HG02571 (cell line): Measurements from ENCODE around the gene MAP3K21.
A peak's percentile ranks its signal among the peaks of the same experiment; 100 is the strongest.

Experiments used
- ATAC-seq: cut with Tn5 transposase; IDR thresholded peaks from one replicate; pipeline ENCODE4 v1.9.1; 2021; ENCODE audit warnings: mild to moderate bottlenecking, moderate library complexity; ENCODE audit not compliant: unreplicated experiment

MAP3K21 gene

GRCh38 chr1:233357595-233358397 lies 30.3 kb downstream of the MAP3K21 start:
- ATAC-seq, result no peak

DNA sequence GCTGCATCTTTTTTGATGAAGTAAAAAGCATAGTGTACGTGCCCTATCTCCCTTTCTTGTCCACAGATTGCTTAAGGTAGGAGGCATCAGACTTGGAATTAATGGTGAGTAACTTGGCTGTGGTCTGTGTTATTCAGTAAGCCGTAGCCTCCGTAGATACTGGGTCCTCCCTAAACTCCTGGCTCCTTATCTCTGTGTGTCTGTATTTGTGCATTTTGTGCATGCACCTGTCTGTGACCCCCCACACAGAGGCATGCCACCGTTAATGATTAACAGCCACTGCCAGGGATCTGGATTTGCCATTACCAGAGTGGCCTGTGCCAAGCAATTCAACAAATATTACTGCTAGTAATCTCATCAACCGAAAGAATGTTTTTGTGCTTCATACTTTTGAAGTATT lies 31.9 kb downstream of the MAP3K21 start:
- no peak for ATAC-seq

DNA sequence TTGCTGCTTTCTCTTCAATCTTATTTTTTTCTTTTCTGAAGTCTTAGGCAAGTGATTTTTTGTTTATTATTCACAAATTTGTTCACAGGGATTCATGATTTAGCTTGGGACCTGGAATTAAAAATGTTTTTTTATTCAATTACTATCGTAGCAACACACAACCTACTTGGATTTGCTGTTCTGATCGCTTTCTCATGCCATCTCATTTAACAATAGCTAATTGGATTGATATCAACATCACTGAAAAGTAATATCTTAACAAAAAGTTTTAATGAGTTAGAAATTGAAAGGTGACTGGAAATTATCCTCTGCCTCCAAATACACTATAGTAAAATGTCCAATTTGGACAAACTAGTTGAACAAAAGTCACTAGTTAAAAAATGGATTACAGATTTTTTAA lies 32.4 kb downstream of the MAP3K21 start:
- ATAC-seq, result no peak

DNA sequence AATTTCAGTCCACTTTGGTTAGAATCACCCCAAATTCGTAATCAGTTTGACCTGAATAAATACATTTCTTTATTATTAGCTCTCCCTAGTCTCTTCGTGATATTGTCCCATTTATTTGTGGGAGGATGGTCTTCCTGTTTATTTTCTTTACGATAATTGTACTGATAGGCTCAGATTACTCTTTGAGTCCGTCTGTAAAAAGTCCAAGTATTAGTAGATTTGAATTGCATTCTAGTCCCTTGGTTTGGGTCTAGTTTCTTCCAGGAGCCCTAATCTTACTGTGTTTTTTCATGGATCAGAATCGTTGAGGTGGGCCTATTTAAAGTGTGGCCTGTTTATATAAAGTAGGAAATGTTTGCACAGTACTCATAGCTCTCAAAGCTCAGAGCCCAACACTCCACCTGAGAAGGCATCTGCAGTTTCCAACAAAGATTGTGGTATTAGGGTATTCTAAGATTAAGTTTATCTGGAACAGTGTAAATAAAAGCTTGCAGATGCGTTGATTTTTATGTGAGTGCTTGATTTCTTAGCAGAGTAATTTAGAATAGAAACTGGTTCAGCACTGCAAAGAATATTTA lies 33.1 kb downstream of the MAP3K21 start:
- no peak for ATAC-seq

- ATAC-seq, result no peak
Measured at GRCh38 chr1:233361876-233362275, 34.4 kb downstream of the MAP3K21 start.

GRCh38 chr1:233362743-233363142 lies 35.2 kb downstream of the MAP3K21 start:
- ATAC-seq, result no peak

DNA sequence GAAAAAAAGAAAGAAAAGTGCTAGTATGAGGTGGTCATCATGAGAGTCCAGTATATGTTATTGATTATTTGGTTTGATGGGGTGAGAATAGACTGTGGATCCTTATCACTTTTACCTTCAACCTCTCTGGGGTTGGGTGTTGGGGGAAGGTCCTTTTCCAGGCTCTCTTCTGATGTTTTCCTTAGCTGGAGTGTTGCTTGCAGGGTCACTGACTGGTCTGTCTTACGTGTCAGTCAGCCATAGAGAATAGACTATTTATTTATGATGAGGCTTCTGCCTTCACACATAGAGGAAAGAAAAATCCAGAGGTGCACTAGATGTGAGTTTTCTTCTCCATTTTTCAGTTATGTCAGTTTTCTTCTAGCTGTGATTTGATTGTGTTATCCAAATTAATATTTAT lies 36.5 kb downstream of the MAP3K21 start:
- ATAC-seq, result no peak

DNA sequence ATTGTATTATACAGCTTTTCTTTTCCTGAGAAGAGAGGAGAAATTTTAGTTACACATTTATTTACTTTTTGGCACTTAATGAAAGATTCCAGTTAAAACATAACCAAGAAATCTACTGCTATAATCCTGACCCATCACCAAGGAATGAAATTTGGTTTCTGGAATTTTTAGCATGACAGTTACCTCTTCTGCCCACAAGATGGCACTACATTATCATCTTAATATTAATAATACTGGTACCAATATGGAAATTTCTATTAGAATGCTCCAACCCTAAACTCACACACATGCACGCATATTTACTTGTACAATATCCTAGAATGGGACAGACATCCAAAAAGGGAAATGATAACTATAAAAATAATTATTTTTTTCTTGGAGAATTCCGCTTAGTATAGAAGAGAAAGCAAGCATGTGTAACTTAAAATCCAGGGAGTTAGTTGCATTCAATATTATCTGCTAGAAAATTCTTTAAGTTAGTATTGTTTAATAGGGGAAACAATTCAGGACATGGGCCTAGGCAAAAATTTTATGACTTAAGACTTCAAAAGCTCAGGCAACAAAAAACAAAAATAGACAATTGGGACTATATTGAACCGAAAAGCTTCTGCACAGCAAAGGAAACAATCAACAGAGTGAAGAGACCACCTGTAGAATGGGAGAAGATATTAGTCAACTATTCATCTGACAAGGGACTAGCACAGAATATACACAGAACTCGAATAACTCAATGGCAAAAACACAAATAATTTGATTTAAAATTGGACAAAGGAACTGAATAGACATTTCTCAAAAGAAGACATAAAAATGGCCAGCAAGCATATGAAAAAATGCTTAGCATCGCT lies 37.4 kb downstream of the MAP3K21 start:
- no peak for ATAC-seq

GRCh38 chr1:233366575-233366974 lies 39.1 kb downstream of the MAP3K21 start:
- no peak for ATAC-seq

DNA sequence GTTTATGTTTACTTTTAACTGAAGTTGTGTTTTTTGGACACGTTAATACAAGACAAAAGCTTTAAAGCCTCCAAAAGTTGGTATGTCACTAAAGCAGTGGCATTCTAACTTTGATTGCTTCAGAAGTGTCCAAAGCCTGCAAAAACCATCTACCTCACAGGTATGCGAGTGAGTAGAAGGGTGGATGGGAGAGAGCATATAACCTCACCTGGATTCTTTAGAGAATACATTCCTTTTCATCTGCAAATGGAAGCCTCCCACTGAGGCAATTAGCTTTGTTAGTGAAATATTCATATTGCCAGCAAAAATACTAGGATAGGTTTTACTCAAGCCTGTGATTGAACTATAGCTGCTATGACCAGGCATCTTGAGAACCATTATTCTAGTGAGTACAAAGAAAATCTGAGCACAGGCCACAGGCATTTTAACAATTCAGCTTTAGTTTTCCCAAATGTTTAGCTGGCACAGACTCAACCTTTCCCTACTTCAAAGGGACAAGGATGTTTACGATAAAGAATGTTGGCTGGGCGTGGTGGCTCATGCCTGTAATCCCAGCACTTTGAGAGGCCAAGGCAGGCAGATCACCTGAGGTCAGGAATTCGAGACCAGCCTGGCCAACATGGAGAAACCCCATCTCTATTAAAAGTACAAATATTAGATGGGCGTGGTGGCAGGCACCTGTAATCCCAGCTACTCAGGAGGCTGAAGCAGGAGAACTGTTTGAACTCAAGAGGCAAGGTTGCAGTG lies 39.7 kb downstream of the MAP3K21 start:
- ATAC-seq, result no peak

DNA sequence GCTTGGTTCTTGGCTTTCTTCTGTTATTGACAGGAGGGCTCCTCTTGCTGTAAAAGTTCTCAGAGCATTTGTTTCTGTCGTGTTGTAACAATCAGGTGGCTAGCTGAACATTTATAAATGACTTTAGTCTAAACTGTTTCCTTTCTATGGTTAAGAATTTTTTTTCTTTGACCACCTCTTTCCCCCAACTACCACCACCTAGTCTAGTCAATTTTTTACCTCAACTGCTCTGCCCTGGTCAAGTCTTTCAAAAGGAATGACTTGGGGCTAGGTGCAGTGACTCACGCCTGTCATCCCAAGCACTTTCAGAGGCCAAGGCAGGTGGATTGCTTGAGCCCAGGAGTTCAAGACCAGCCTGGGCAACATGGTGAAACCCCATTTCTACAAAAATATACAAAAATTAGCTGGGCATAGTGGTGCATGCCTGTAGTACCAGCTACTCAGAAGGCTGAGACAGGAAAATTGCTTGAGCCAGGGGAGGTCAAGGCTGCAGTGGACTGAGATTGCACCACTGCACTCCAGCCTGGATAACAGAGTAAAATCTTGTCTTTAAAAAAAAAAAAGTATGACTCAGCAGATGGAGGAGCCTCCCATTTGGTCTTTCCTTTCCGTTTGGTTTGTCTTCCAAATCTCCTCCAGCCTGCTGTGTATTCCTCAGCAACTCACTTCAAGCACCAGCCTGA lies 40.7 kb downstream of the MAP3K21 start:
- no peak for ATAC-seq

DNA sequence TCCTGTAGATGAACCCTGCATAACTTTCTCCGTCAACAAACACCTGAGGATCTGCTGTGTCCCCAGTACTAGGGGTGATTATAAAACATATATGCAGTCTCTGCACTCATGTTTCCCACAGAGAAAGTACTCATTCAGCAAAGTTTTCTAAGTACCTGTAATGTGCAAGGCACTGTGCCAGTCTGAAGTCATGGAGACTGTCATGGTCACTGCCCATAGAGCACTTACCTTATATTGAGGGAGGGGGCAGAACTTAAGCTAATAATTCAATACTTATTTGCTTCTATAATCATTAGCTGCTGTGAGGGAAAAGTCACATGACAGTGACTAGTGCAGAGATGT lies 41.2 kb downstream of the MAP3K21 start:
- ATAC-seq, result no peak

GRCh38 chr1:233372218-233373120 lies 44.9 kb downstream of the MAP3K21 start:
- no peak for ATAC-seq

DNA sequence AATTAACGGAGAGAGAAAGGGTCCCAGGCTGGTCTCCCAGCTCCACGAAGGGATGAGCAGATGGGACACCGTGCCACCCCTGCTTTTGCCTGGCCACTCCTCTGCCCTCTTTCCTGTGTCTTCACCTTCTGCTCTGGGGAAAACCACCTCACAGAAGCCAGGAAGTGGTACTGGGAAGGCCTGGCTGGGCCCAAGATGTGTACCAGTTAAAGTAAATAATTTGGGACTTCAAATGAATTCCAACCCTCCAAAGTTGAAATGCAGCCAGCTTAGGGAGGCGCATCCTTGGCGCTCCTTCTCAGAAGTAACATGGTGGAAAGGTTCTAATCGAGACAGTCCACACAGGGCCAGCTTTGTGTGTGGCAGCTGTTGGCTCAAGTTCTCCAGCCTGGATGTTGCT lies 45.7 kb downstream of the MAP3K21 start:
- no peak for ATAC-seq

GRCh38 chr1:233375653-233376052 lies 48.1 kb downstream of the MAP3K21 start:
- no peak for ATAC-seq

- ATAC-seq, result no peak
Measured at GRCh38 chr1:233376382-233377110, 49.0 kb downstream of the MAP3K21 start.

GRCh38 chr1:233379869-233380438 lies 52.4 kb downstream of the MAP3K21 start:
- peak; percentile 92 for ATAC-seq

DNA sequence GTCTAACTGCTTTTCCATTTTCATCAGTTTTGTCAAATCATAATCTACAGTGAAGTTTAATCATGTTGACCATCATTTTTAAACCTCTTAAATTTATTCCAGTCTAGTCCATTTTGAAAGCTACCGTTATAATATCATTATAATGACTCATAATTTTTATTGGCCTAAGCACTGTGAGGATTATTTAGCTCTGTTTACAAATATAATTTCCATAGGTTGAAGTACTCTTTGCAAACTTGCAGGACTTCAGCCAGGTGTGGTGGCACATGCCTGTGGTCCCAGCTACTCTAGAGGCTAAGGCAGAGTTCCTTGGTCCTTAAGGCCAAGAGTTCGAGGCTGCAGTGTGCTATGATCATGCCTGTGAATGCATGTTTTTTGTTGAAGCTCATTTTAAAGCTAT lies 54.3 kb downstream of the MAP3K21 start:
- no peak for ATAC-seq

DNA sequence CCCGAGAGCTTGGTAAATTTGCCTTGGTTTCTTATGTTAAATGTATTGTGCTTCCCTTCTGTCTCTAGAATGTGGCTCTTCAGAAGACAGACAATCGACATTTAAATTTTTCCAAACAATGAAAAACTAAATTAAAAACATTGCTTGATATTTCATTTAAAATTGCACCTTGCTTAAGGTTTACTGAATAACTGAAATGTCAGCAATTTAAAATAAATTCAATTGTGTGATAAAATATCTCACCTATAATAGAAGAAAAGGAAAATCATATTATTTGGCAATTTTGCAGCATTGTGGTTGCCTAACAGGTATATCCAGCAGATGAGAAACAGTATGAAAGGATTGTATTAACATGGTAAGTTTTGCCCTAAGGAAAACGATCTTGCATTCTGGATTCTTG lies 56.5 kb downstream of the MAP3K21 start:
- no peak for ATAC-seq
